SK-N-MC (cell line): Measurements from ENCODE around the gene KIAA1671.

ENCODE experiments used
- EZH2 ChIP-seq: fragments of 200-600 bp; sonication (generic); IDR thresholded peaks from one replicate; pipeline ENCODE4 v1.6.1; 2017; ENCODE audit warnings: antibody characterized with exemption
- FOXP2 ChIP-seq: optimal IDR thresholded peaks from 2 replicates; pipeline ENCODE3; 2011; ENCODE audit warnings: mild to moderate bottlenecking, moderate library complexity; ENCODE audit not compliant: insufficient read depth; ENCODE audit errors: extremely low read length, control extremely low read depth
- POLR2AphosphoS5 ChIP-seq: IDR thresholded peaks from 2 replicates; pipeline ENCODE4 v1.6.1; 2012; ENCODE audit warnings: mild to moderate bottlenecking, low read depth, low read length, borderline replicate concordance

DNA sequence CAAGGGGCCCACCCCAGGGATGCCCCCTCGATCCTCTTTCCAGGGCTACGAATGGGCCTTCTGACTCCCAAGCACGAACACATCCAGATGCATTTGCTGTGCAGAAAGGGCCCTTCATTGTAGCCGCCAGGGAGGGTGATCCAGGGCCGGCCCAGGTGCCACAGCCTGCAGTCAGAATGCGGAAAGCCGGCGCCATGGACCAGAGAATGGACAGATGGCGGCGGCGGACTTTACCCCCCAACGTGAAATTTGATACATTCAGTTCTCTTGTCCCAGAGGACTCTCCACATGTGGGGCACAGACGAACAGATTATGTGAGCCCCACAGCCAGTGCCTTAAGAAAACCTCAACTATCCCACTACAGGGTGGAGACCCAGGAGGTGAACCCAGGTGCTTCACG, 87.2 kb downstream of the KIAA1671 start:
- no peak for TF ChIP-seq POLR2AphosphoS5
- TF ChIP-seq FOXP2 = no peak
- TF ChIP-seq EZH2 = no peak
